Mesenteric fat pad (tissue), 1 donor: Measurements from ENCODE around the gene CTSW. TPM values are rescaled to one million over a fixed set of nuclear protein-coding genes. Genes with fewer than 3 reads are reported as not detected.
A peak's percentile ranks its signal among the peaks of the same experiment; 100 is the strongest.

Experiments used
- DNase-seq: peaks from one replicate; pipeline ENCODE4 v3.0.0-alpha.2; 2020; ENCODE audit warnings: low spot score
- total RNA-seq: library from RNA; stranded (reverse); fragmentation: NEBNext Ultra II Directional; extraction: Animal tissue kit (Norgen Biotek cat#: 25700); gene quantifications from one replicate; pipeline ENCODE4 v1.2.1, GENCODE V29; 2021
- donor health status: DM: yes; HTN: yes; CAD: no.

Gene CTSW
- total RNA-seq, 1 donor from 2014 or later: 1.3 TPM

- no peak for DNase-seq
Observed at GRCh38 chr11:65867284-65868071, 12.2 kb upstream of the CTSW start.

GRCh38 chr11:65868076-65868667 lies 11.5 kb upstream of the CTSW start:
- no peak for DNase-seq

GRCh38 chr11:65868907-65869306 lies 10.7 kb upstream of the CTSW start:
- DNase-seq: no peak

- no peak for DNase-seq
Observed at GRCh38 chr11:65869643-65870306, 9.9 kb upstream of the CTSW start.

- no peak for DNase-seq
Observed at GRCh38 chr11:65870307-65870658, 9.4 kb upstream of the CTSW start.

- no peak for DNase-seq
Observed at GRCh38 chr11:65870706-65871681, 8.6 kb upstream of the CTSW start.

- no peak for DNase-seq
Observed at GRCh38 chr11:65871811-65872548, 7.7 kb upstream of the CTSW start.

GRCh38 chr11:65872586-65873317 lies 6.9 kb upstream of the CTSW start, which contains the start of gene EFEMP2:
Gene EFEMP2 (minus strand): TSS chr11:65872800. CDS start chr11:65872354, 446 bp downstream.
- no peak for DNase-seq

- peak; percentile 98 for DNase-seq
Observed at GRCh38 chr11:65873318-65874156, 6.1 kb upstream of the CTSW start.

GRCh38 chr11:65880027-65880426 lies 390 bp downstream of the CTSW start:
- DNase-seq: no peak

- DNase-seq: no peak
Observed at GRCh38 chr11:65880844-65881421, 1.3 kb downstream of the CTSW start.

GRCh38 chr11:65882120-65883057 lies 2.8 kb downstream of the CTSW start:
- no peak for DNase-seq

- no peak for DNase-seq
Observed at GRCh38 chr11:65883058-65883761, 3.6 kb downstream of the CTSW start.

GRCh38 chr11:65883786-65884715 lies 4.4 kb downstream of the CTSW start:
- DNase-seq: no peak

- no peak for DNase-seq
Observed at GRCh38 chr11:65884716-65885092, 5.1 kb downstream of the CTSW start.

- DNase-seq: no peak
Observed at GRCh38 chr11:65885231-65885630, 5.6 kb downstream of the CTSW start.
